GM12873 (cell line): Measurements from ENCODE around the gene UGT1A5.

ENCODE experiments used
- TF ChIP-seq, protein P1 (sequence below): IDR thresholded peaks from 2 replicates; pipeline ENCODE4 v1.5.1; 2012; ENCODE audit warnings: low read depth, mild to moderate bottlenecking, moderate library complexity, low read length, control low read depth; ENCODE audit not compliant: insufficient read depth; ENCODE audit errors: missing control alignments

UGT1A5 gene

DNA sequence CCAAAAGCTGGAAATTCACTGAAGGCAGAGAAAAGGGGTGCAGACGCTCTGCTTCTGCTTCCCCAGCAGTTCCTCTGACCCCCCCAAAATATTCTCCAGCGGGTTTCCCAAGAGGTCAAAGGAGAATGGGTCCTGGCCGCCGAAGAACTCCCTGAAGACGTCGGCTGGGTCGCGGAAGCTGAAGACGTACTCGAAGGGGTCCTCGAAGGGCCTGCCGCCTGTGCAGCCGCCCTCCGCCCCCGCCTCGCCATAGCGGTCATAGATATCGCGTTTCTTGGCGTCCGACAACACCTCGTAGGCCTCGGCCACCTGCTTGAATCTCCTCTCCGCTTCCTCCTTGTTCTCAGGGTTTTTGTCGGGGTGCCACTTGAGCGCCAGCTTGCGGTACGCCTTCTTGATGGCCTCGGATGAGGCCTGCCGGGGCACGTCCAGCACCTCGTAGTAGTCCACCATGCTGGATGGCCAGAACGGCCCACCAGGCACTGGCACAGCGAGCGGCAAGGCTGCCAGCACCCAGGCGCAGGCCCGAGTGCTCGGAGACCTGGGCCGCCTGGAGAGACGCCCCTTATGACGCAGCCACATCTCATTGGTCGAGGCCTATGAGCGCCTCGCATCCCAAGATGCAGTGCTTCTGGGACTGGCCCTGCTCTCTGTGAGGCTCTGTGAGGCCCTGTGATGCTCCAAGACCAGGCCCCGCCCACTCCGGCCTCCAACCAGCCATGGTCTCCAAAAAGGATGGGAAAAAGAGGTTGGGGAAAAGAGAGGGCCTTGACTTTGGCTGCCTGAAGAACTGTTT is 31.0 kb downstream of the UGT1A5 start:
- TF ChIP-seq, protein P1, sequence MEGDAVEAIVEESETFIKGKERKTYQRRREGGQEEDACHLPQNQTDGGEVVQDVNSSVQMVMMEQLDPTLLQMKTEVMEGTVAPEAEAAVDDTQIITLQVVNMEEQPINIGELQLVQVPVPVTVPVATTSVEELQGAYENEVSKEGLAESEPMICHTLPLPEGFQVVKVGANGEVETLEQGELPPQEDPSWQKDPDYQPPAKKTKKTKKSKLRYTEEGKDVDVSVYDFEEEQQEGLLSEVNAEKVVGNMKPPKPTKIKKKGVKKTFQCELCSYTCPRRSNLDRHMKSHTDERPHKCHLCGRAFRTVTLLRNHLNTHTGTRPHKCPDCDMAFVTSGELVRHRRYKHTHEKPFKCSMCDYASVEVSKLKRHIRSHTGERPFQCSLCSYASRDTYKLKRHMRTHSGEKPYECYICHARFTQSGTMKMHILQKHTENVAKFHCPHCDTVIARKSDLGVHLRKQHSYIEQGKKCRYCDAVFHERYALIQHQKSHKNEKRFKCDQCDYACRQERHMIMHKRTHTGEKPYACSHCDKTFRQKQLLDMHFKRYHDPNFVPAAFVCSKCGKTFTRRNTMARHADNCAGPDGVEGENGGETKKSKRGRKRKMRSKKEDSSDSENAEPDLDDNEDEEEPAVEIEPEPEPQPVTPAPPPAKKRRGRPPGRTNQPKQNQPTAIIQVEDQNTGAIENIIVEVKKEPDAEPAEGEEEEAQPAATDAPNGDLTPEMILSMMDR: no peak

DNA sequence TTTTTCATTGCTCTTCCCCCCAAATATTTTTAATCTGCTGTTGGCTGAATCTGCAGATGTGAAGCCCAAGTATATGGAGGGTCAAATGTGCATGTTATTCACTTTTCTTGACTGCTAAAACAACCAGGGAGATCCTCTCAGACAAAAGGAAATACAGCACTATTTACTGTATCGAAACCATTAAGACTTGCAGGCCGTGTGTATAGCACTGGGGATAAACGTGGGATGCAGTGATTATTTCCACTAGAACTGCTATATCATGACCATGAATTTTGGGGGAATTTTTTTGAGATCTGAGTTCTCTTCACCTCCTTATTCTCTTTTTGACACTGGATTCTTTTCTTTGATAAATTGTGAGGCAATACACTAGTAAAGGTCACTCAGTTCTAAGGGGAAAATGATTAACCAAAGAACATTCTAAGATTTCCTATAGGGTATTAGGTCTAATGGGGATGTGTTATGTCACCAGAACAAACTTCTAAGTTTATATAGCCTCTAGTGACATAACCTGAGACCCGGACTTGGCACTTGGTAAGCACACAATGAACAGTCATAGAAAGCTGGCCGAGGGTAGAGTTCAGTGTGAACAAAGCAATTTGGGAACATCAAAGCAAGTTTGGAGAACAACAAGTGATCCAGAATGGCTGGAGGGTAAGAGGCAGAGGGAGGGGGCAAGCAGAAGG is 32.5 kb downstream of the UGT1A5 start:
- TF ChIP-seq, protein P1: no peak

DNA sequence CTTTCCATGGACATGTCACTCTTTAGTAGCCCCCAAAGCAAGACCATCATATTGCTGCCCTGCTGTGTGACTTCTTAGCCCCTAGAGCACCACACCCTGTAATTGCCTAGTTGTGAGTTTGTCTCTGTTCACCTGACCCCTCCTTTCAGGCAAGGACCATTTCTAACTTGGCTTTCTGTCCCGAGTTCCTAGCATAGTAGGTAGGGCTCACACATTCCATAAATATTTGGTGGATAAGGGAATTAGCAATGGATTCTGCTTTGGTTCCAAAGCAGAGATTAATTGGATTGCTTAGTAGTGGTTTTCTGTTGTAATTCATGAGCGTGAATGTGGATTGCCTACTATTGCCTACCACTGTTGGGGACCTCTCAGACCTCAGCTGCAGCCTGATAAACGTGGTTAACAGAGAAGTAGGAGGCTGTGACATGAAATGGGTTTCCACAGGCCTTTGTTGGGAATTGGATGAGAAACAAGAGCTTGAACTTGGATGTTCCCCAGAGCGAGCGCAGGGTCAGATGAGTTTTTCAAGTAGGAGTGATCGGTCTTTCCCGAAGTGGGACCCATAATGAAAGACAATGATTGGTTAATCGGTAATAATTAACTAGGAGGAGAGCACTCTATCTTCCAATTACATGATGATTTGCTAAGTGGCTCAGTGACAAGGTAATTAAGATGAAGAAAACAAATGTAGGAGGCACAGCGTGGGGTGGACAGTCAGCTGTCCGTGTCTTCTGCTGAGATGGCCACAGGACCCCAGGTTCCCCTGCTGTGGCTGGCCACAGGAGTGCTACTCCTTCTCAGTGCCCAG is 34.0 kb downstream of the UGT1A5 start:
- TF ChIP-seq, protein P1: no peak

DNA sequence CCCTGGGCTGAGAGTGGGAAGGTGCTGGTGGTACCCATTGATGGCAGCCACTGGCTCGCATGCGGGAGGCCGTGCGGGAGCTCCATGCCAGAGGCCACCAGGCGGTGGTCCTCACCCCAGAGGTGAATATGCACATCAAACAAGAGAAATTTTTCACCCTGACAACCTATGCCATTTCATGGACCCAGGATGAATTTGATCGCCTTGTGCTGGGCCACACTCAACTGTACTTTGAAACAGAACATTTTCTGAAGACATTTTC is 34.5 kb downstream of the UGT1A5 start:
- TF ChIP-seq, protein P1: no peak

DNA sequence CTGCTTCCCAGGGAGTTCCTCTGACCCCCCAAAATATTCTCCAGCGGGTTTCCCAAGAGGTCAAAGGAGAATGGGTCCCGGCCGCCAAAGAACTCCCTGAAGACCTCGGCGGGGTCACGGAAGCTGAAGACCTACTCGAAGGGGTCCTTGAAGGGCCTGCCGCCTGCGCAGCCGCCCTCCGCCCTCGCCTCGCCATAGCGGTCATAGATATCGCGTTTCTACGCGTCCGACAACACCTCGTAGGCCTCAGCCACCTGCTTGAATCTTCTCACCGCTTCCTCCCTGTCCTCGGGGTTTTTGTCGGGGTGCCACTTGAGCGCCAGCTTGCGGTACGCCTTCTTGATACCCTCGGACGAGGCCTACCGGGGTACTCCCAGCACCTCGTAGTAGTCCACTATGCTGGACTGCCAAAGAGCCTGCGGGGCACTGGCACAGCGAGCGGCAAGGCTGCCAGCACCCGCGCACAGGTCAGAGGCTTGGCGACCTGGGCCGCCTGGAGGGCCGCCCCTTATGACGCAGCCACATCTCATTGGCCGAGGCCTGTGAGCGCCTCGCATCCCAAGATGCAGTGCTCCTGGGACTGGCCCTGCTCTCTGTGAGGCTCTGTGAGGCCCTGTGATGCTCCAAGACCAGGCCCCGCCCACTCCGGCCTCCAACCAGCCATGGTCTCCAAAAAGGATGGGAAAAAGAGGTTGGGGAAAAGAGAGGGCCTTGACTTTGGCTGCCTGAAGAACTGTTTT is 42.3 kb downstream of the UGT1A5 start:
- TF ChIP-seq, protein P1: no peak

DNA sequence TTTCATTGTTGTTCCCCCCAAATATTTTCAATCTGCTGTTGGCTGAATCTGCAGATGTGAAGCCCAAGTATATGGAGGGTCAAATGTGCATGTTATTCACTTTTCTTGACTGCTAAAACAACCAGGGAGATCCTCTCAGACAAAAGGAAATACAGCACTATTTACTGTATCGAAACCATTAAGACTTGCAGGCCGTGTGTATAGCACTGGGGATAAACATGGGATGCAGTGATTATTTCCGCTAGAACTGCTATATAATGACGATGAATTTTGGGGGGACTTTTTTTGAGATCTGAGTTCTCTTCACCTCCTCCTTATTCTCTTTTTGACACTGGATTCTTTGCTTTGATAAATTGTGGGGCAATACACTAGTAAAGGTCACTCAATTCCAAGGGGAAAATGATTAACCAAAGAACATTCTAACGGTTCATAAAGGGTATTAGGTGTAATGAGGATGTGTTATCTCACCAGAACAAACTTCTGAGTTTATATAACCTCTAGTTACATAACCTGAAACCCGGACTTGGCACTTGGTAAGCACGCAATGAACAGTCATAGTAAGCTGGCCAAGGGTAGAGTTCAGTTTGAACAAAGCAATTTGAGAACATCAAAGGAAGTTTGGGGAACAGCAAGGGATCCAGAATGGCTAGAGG is 43.8 kb downstream of the UGT1A5 start:
- TF ChIP-seq, protein P1: no peak
